ENCODE results near the gene EIF2B2.

EIF2B2 gene

GRCh38 chr14:75060420-75060819, 57.7 kb downstream of the EIF2B2 start:
- no peak overlapping the region for H3K4me3 ChIP-seq (ENCODE audit: low read depth, low read length)
- no peak for DNase-seq (ENCODE audit: low read depth)
